Endothelial cell of umbilical vein (primary cell): ENCODE measurements around the gene LDLRAD4. TPM values are rescaled to one million over a fixed set of nuclear protein-coding genes. Genes with fewer than 3 reads are reported as not detected.

Experiments used
- BruUV-seq: library from RNA; stranded (reverse); fragments of 400-500 nt; replicated peaks from 2 replicates; lab custom pipeline; 2021; lab: Mats Ljungman, UMichigan
- CTCF ChIA-PET: fragments of 300-600, 350-600 bp; sonication (Branson Sonifier 250); formaldehyde crosslinking; loops from one replicate; lab custom pipeline; 2021; ENCODE audit warnings: antibody characterized with exemption, inconsistent platforms; lab: Charles Lee
- POLR2A ChIA-PET: fragments of 300-600, 350-600 bp; sonication (Branson Sonifier 250); formaldehyde crosslinking; loops from one replicate; lab custom pipeline; 2021; ENCODE audit warnings: antibody characterized with exemption, inconsistent platforms; lab: Charles Lee
- DNase-seq: peaks from one replicate; pipeline ENCODE4 v3.0.0-alpha.2; 2011; ENCODE audit warnings: low read depth, low spot score
- FAIRE-seq: peaks from 2 replicates; lab custom pipeline; 2011; peaks lifted over from hg19 to GRCh38; lab: Jason Lieb, UNC
- H2AFZ ChIP-seq: 2 replicates; pipeline ENCODE4 v1.6.0; 2012; ENCODE audit warnings: low read depth, low read length, control low read depth, inconsistent platforms
- H3K27ac ChIP-seq: 2 replicates; pipeline ENCODE4 v1.5.1; 2011; ENCODE audit warnings: low read depth, mild to moderate bottlenecking, control low read depth, low read length, moderate library complexity; ENCODE audit not compliant: insufficient read depth
- H3K27me3 ChIP-seq, 2 experiments: 2 replicates each; pipeline versions ENCODE4 v1.6.0 to v1.6.1; 2011; ENCODE audit warnings: low read length in 2 of 2, mixed read lengths in 1 of 2; ENCODE audit not compliant: control insufficient read depth in 2 of 2, insufficient read depth in 2 of 2
- H3K36me3 ChIP-seq, 2 experiments: 2 replicates in 1 of 2; 3 replicates in 1 of 2; pipeline ENCODE4 v1.5.1; 2011; ENCODE audit warnings: low read length in 2 of 2, mild to moderate bottlenecking in 1 of 2, moderate library complexity in 1 of 2; ENCODE audit not compliant: control insufficient read depth in 2 of 2, insufficient read depth in 2 of 2; ENCODE audit errors: extremely low read depth in 1 of 2
- H3K4me1 ChIP-seq: 3 replicates; pipeline ENCODE4 v1.5.1; 2011; ENCODE audit warnings: mild to moderate bottlenecking, low read length; ENCODE audit not compliant: control insufficient read depth, insufficient read depth; ENCODE audit errors: extremely low read depth
- H3K4me2 ChIP-seq: 2 replicates; pipeline ENCODE4 v1.6.1; 2011; ENCODE audit warnings: low read length, control low read depth, mixed read lengths; ENCODE audit not compliant: insufficient read depth
- H3K4me3 ChIP-seq, 3 experiments: fragments of 200-600 bp in 1 of 3; sonication (generic), shearing (Covaris generic) in 1 of 3; replicated peaks in 1 of 3; 2 replicates each; pipeline ENCODE4 v1.5.1; 2011 to 2016; ENCODE audit warnings: control low read depth in 3 of 3, low read length in 3 of 3, mild to moderate bottlenecking in 2 of 3, inconsistent platforms in 1 of 3, low read depth in 1 of 3, moderate library complexity in 1 of 3; ENCODE audit not compliant: insufficient read depth in 1 of 3
- H3K79me2 ChIP-seq: 2 replicates; pipeline ENCODE4 v1.6.0; 2012; ENCODE audit warnings: low read length, inconsistent platforms; ENCODE audit not compliant: control insufficient read depth, insufficient read depth
- H3K9ac ChIP-seq: replicated peaks from 2 replicates; pipeline ENCODE3; 2011; ENCODE audit warnings: low read length, control low read depth; ENCODE audit not compliant: insufficient read depth; ENCODE audit errors: extremely low read depth
- H3K9me1 ChIP-seq: replicated peaks from 3 replicates; pipeline ENCODE4 v1.6.0; 2011; ENCODE audit warnings: mild to moderate bottlenecking, low read length; ENCODE audit not compliant: control insufficient read depth, insufficient read depth; ENCODE audit errors: extremely low read depth
- H3K9me3 ChIP-seq: replicated peaks from 2 replicates; pipeline ENCODE4 v1.5.1; 2012; ENCODE audit warnings: low read length, inconsistent platforms; ENCODE audit not compliant: control insufficient read depth, insufficient read depth
- H4K20me1 ChIP-seq: replicated peaks from 2 replicates; pipeline ENCODE3; 2011; ENCODE audit warnings: mild to moderate bottlenecking, low read length; ENCODE audit not compliant: control insufficient read depth, insufficient read depth; ENCODE audit errors: extremely low read depth
- EZH2 ChIP-seq: IDR thresholded peaks from 2 replicates; pipeline ENCODE4 v1.6.1; 2012; ENCODE audit warnings: borderline replicate concordance, low read depth, mild to moderate bottlenecking, moderate library complexity, low read length, inconsistent platforms; ENCODE audit not compliant: severe bottlenecking
- FOS ChIP-seq: IDR thresholded peaks from 2 replicates; pipeline ENCODE4 v1.6.1; 2011; ENCODE audit warnings: mild to moderate bottlenecking, low read length, moderate library complexity, borderline replicate concordance; ENCODE audit not compliant: insufficient read depth
- GATA2 ChIP-seq: IDR thresholded peaks from 2 replicates; pipeline ENCODE4 v1.7.0; 2011; ENCODE audit warnings: low read depth, mild to moderate bottlenecking, moderate library complexity, mixed read lengths, low read length; ENCODE audit not compliant: insufficient read length, insufficient read depth
- JUN ChIP-seq: IDR thresholded peaks from 2 replicates; pipeline ENCODE4 v1.6.1; 2011; ENCODE audit warnings: borderline replicate concordance, low read depth; ENCODE audit not compliant: insufficient read length, insufficient read depth
- MAX ChIP-seq: IDR thresholded peaks from 2 replicates; pipeline ENCODE4 v1.6.1; 2011; ENCODE audit not compliant: insufficient read depth, insufficient read length
- MYC ChIP-seq: IDR thresholded peaks from one replicate; pipeline ENCODE4 v1.6.1; 2011; ENCODE audit warnings: mild to moderate bottlenecking, low read depth, low read length
- POLR2A ChIP-seq: IDR thresholded peaks from 2 replicates; pipeline ENCODE4 v1.6.1; 2012; ENCODE audit warnings: low read depth, mild to moderate bottlenecking, control low read depth, low read length
- POLR2AphosphoS5 ChIP-seq: IDR thresholded peaks from 2 replicates; pipeline ENCODE4 v1.6.1; 2012; ENCODE audit warnings: low read depth, mild to moderate bottlenecking, control low read depth, low read length, moderate library complexity; ENCODE audit not compliant: insufficient read depth
- dilution Hi-C: fragments of 300-500 bp; cut with MboI; formaldehyde crosslinking; loops from one replicate; pipeline ENCODE4 v1.15.0; 2019; ENCODE audit warnings: low sequenced_read_pairs; ENCODE audit not compliant: extremely low pct_ligation_motif_present
- intact Hi-C: fragments of 100-400 bp; cut with micrococcal nuclease; formaldehyde crosslinking; loops from one replicate; pipeline ENCODE4 v1.10.0; 2022
- polyA plus RNA-seq, 4 experiments: library from polyadenylated mRNA; depleted of rRNA in 3 of 4; stranded (reverse) in 3 of 4; unstranded in 1 of 4; fragments of >200 nt; gene quantifications; 2 replicates each; pipeline versions ENCODE4 v1.2.1 to v1.2.3, GENCODE V29; 2011 to 2012; ENCODE audit warnings: missing spikeins in 1 of 4
- total RNA-seq: library from RNA; stranded (reverse); gene quantifications from 2 replicates; pipeline ENCODE4 v1.2.3, GENCODE V29; 2021
- TF ChIP-seq, protein P1 (sequence below), 2 donors: IDR thresholded peaks; 1 replicate in 1 of 2; 2 replicates in 1 of 2; pipeline ENCODE4 v1.5.1; 2011; ENCODE audit warnings: low read length in 2 of 2, mild to moderate bottlenecking in 2 of 2, moderate library complexity in 2 of 2, control low read depth in 1 of 2, inconsistent platforms in 1 of 2, low read depth in 1 of 2; ENCODE audit not compliant: insufficient read depth in 1 of 2; ENCODE audit errors: extremely low read depth in 1 of 2

LDLRAD4 gene
- total and polyA plus RNA-seq, 2 donors (not counting 3 experiments of a cell fraction or from before 2014, with no cell fraction given): 5.2 to 6.5 TPM

DNA sequence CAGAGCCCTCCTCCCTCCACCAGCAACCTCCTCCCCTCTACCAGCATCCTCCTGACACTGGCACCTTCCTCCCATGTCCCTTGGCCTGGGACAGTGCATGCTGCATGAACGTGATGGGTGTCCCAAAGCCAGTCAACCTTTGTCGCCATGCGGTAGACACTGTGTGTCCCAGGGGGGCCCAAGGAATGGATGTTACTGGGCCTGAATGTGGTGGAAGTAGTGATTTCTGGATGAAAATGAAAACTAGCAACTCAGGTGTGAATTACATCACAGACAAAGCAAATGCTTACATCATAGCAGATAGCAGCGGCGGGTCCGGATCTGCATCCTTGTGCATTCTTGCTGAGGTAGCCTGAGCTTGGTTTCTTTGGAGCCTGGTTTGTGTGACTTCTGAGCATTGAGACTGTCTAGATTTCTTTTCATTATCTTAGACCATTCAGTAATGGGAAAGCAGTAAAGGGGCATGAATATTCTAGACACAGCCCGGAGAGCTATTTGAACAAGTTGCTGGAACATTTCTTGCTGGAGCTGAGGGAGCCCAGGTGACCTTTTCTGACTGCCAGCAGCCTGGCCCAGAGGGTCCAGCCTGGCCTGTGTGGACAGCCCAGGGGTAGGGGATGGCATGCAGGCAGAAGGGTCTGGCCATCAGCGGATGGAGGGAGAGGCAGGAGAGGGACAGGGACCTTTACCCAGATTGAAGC lies 407.4 kb downstream of the LDLRAD4 start:
- H3K27me3 ChIP-seq: no peaks in the 10 kb centered on the region
- no peaks in the 10 kb centered on the region for H3K79me2 ChIP-seq
- no peak overlapping the region for H2AFZ ChIP-seq
- H3K9me3 ChIP-seq: no peaks in the 10 kb centered on the region
- H3K4me2 ChIP-seq: no peak overlapping the region
- dilution Hi-C loops (no loop called here), intact Hi-C loops (no loop called here)
- no peak overlapping the region for H3K4me3 ChIP-seq
- H3K9me1 ChIP-seq: no peaks in the 10 kb centered on the region
- no peak for TF ChIP-seq FOS
- TF ChIP-seq EZH2: no peak
- no peak for TF ChIP-seq GATA2
- TF ChIP-seq JUN: no peak
- no peak for TF ChIP-seq MAX
- TF ChIP-seq MYC: no peak
- no peak for TF ChIP-seq POLR2A
- TF ChIP-seq, protein P1, sequence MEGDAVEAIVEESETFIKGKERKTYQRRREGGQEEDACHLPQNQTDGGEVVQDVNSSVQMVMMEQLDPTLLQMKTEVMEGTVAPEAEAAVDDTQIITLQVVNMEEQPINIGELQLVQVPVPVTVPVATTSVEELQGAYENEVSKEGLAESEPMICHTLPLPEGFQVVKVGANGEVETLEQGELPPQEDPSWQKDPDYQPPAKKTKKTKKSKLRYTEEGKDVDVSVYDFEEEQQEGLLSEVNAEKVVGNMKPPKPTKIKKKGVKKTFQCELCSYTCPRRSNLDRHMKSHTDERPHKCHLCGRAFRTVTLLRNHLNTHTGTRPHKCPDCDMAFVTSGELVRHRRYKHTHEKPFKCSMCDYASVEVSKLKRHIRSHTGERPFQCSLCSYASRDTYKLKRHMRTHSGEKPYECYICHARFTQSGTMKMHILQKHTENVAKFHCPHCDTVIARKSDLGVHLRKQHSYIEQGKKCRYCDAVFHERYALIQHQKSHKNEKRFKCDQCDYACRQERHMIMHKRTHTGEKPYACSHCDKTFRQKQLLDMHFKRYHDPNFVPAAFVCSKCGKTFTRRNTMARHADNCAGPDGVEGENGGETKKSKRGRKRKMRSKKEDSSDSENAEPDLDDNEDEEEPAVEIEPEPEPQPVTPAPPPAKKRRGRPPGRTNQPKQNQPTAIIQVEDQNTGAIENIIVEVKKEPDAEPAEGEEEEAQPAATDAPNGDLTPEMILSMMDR (IDR thresholded peaks at IDR 0.05; ENCODE audit: extremely low read depth in 1 of 2, insufficient read depth in 1 of 2, low read depth in 1 of 2, low read length in 2 of 2): no peak
- no peak for TF ChIP-seq POLR2AphosphoS5
- BruUV-seq: no TSS peak
- no peak for FAIRE-seq
- ChIA-PET CTCF (interaction anchor here (1.0 to 1.2 kb wide), 3 partner anchors 13 to 68 kb away, joined by 3 to 4 read pairs (median 3); no protein-coding TSS in a partner anchor), POLR2A (no interaction called here)
- no peaks in the 10 kb centered on the region for H4K20me1 ChIP-seq
- H3K27ac ChIP-seq: no peak overlapping the region
- H3K9ac ChIP-seq: no peak overlapping the region
- DNase-seq: no peak
- H3K36me3 ChIP-seq: no peaks in the 10 kb centered on the region
- no peaks in the 10 kb centered on the region for H3K4me1 ChIP-seq
